HCT116 (cell line): ENCODE measurements around the gene TMEM134.

Source experiments
- EGR1 ChIP-seq: IDR thresholded peaks from 2 replicates; pipeline ENCODE4 v1.6.1; 2012; ENCODE audit warnings: low read depth
- POLR2AphosphoS5 ChIP-seq: IDR thresholded peaks from 2 replicates; pipeline ENCODE4 v1.6.1; 2011; ENCODE audit warnings: mild to moderate bottlenecking, low read depth, low read length, moderate library complexity
- TF ChIP-seq, protein P1 (sequence below), 3 experiments: fragments of 200-600 bp in 1 of 3; sonication (generic) in 1 of 3; IDR thresholded peaks in 2 of 3; conservative IDR thresholded peaks in 1 of 3; 2 replicates each; pipeline ENCODE4 v1.5.1; 2012 to 2017; ENCODE audit warnings: low read depth in 2 of 3, low read length in 2 of 3, antibody characterized with exemption in 1 of 3, borderline replicate concordance in 1 of 3, control low read depth in 1 of 3, mild to moderate bottlenecking in 1 of 3, mixed read lengths in 1 of 3, mixed run types in 1 of 3, moderate library complexity in 1 of 3; ENCODE audit not compliant: insufficient read depth in 1 of 3
- TF ChIP-seq, protein P2 (sequence below): IDR thresholded peaks from 2 replicates; pipeline ENCODE4 v1.6.1; 2012; ENCODE audit warnings: low read depth
- TF ChIP-seq, protein P3 (sequence below): IDR thresholded peaks from 2 replicates; pipeline ENCODE4 v1.6.1; 2011; ENCODE audit warnings: mild to moderate bottlenecking, low read length, moderate library complexity; ENCODE audit not compliant: insufficient replicate concordance; ENCODE audit errors: extremely low read depth

DNA sequence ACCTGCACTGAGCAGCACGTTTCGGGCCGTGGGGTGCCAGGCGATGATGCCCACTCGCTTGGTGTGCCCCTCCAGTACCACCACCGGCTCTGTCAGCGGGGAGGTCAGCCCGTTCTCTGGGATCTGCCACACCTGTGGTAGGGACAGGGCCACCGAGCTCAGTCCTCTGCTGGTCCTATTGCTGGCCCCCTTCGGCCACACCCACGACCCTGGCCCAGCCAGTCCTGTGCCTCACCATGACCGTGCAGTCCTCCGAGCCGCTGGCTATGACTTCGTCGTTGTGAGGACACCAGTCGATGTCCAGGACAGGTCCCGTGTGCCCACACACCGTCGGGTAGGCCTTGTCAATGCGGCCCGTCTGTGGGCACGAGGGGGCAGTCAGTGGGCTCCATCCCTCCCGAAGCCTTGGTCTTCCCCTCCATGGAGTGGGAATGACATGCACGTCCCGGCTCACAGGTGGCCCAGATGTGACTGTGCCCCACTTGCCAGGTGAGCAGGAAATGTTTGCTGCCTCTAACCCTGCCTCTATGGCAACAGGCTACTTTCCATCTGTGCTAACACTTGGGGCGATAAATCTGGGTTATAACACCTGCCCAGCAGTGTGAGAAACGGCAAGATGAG lies 27.2 kb downstream of the TMEM134 start:
- TF ChIP-seq, protein P1, sequence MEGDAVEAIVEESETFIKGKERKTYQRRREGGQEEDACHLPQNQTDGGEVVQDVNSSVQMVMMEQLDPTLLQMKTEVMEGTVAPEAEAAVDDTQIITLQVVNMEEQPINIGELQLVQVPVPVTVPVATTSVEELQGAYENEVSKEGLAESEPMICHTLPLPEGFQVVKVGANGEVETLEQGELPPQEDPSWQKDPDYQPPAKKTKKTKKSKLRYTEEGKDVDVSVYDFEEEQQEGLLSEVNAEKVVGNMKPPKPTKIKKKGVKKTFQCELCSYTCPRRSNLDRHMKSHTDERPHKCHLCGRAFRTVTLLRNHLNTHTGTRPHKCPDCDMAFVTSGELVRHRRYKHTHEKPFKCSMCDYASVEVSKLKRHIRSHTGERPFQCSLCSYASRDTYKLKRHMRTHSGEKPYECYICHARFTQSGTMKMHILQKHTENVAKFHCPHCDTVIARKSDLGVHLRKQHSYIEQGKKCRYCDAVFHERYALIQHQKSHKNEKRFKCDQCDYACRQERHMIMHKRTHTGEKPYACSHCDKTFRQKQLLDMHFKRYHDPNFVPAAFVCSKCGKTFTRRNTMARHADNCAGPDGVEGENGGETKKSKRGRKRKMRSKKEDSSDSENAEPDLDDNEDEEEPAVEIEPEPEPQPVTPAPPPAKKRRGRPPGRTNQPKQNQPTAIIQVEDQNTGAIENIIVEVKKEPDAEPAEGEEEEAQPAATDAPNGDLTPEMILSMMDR (IDR thresholded peaks at IDR 0.05 in 2 of 3, conservative IDR thresholded peaks at IDR 0.05 in 1 of 3; ENCODE audit: borderline replicate concordance in 1 of 3, insufficient read depth in 1 of 3, low read depth in 2 of 3, low read length in 2 of 3) = no peak
- TF ChIP-seq, protein P2, sequence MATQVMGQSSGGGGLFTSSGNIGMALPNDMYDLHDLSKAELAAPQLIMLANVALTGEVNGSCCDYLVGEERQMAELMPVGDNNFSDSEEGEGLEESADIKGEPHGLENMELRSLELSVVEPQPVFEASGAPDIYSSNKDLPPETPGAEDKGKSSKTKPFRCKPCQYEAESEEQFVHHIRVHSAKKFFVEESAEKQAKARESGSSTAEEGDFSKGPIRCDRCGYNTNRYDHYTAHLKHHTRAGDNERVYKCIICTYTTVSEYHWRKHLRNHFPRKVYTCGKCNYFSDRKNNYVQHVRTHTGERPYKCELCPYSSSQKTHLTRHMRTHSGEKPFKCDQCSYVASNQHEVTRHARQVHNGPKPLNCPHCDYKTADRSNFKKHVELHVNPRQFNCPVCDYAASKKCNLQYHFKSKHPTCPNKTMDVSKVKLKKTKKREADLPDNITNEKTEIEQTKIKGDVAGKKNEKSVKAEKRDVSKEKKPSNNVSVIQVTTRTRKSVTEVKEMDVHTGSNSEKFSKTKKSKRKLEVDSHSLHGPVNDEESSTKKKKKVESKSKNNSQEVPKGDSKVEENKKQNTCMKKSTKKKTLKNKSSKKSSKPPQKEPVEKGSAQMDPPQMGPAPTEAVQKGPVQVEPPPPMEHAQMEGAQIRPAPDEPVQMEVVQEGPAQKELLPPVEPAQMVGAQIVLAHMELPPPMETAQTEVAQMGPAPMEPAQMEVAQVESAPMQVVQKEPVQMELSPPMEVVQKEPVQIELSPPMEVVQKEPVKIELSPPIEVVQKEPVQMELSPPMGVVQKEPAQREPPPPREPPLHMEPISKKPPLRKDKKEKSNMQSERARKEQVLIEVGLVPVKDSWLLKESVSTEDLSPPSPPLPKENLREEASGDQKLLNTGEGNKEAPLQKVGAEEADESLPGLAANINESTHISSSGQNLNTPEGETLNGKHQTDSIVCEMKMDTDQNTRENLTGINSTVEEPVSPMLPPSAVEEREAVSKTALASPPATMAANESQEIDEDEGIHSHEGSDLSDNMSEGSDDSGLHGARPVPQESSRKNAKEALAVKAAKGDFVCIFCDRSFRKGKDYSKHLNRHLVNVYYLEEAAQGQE = no peak
- TF ChIP-seq EGR1 (no peak), POLR2AphosphoS5 (no peak)
- TF ChIP-seq, protein P3, sequence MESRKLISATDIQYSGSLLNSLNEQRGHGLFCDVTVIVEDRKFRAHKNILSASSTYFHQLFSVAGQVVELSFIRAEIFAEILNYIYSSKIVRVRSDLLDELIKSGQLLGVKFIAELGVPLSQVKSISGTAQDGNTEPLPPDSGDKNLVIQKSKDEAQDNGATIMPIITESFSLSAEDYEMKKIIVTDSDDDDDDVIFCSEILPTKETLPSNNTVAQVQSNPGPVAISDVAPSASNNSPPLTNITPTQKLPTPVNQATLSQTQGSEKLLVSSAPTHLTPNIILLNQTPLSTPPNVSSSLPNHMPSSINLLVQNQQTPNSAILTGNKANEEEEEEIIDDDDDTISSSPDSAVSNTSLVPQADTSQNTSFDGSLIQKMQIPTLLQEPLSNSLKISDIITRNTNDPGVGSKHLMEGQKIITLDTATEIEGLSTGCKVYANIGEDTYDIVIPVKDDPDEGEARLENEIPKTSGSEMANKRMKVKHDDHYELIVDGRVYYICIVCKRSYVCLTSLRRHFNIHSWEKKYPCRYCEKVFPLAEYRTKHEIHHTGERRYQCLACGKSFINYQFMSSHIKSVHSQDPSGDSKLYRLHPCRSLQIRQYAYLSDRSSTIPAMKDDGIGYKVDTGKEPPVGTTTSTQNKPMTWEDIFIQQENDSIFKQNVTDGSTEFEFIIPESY = no peak
